ENCODE results near the gene MBD6.

The MBD6 gene

DNA sequence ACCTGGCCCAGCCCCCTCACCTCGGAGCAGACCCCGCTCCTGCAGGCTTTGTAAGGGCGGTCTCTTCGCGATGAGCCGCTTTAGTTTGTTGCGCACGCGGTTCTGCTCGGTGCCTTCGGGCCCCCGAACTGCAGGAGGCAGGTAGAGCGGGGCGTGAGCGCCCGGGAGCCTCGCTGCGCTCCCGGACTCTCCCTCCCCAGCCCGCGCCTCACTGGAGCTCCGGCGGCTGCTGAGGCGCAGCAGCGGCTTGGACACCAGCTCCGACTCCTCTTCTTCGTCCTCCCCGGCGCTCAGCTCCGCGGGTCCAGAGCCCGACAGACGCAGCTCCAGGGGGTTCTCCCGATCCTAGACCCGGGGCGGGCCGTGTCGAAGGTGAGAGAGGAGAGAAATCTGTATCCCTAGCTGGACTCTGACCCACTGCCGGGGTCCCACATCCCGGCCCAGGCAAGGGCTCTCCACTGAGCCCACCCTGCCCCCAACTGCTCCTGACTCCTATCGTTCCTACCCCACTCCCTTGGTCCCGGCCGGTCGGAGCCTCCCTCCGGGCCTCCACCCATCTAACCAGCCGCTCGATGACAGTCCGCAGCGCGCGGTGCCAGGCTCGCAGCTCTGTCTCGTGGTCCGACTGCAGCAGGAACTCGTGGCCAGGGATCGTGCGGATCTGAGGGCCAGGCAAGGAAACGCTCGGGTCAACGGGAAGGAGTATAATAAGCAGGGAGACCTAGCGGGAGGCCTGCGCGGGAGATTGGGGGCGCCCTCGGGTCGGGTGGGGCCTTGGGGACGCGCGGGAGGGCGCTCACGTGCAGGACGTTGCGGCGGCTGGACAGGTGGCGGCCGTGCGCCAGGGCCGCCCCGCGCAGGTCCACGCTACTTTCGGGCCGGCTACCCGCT lies 47.1 kb upstream of the MBD6 start:
- TF ChIP-seq, protein P1, sequence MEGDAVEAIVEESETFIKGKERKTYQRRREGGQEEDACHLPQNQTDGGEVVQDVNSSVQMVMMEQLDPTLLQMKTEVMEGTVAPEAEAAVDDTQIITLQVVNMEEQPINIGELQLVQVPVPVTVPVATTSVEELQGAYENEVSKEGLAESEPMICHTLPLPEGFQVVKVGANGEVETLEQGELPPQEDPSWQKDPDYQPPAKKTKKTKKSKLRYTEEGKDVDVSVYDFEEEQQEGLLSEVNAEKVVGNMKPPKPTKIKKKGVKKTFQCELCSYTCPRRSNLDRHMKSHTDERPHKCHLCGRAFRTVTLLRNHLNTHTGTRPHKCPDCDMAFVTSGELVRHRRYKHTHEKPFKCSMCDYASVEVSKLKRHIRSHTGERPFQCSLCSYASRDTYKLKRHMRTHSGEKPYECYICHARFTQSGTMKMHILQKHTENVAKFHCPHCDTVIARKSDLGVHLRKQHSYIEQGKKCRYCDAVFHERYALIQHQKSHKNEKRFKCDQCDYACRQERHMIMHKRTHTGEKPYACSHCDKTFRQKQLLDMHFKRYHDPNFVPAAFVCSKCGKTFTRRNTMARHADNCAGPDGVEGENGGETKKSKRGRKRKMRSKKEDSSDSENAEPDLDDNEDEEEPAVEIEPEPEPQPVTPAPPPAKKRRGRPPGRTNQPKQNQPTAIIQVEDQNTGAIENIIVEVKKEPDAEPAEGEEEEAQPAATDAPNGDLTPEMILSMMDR (IDR thresholded peaks at IDR 0.05) = no peak
- Mint-ChIP-seq H3K9me3 (no peaks in the 10 kb centered on the region), H3K27ac (no peak overlapping the region), H3K27me3 (ENCODE audit: low read depth, poor library complexity) (peaks cover 96% of the 10 kb centered on the region), H3K4me3 (peak overlapping the region; percentile 79), H3K4me1 (peaks cover 42% of the 10 kb centered on the region), H3K36me3 (ENCODE audit: low read depth) (no peaks in the 10 kb centered on the region)
- DNase-seq = peak; percentile 57

DNA sequence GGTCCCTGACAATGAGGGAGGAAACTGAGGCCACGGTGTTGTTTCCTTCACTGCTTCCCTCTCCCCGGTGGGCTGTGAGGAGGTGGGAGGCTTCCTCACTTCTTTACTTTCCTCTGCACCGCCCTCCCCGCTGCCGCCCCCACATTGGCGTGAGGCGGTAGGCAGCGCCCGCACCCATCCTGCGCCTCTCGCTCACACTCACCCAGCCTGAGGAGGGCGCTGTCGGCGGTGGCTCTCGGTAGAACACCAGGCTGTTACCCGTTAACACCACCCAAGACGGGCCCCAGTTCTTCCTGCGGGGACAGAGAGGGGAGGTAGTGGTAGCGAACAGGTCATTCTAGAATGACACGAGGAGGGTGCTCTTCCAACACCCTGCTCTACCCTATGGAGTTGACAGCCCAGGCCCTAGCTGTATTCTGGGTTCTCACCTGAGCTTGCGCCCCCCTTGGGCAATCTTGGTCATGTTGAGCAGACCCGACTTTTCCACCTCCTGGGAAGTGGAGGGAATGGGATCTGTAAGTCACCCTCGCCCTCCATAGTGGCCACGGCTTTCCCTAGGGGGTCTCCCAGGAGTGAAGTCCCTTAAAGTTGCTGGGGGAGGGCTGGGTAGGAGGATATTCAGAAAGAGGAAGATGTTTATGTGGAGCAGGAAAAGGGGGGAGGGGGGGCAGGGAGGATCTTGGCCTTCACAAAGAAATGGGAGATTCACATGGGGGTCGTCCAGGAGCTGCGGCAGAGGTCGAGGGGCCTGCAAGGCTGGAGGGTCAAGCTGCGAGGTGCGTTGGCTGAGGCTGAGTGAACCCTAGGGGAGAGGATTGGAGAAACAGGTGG lies 46.2 kb upstream of the MBD6 start:
- no peaks in the 10 kb centered on the region for H3K9me3 Mint-ChIP-seq
- no peak for DNase-seq
- H3K27me3 Mint-ChIP-seq (ENCODE audit: low read depth, poor library complexity) = peaks cover 99% of the 10 kb centered on the region
- H3K27ac Mint-ChIP-seq = no peak overlapping the region
- H3K36me3 Mint-ChIP-seq (ENCODE audit: low read depth) = no peaks in the 10 kb centered on the region
- peaks cover 43% of the 10 kb centered on the region for H3K4me1 Mint-ChIP-seq
- TF ChIP-seq, protein P1 (IDR thresholded peaks at IDR 0.05) = peak; percentile 15
- H3K4me3 Mint-ChIP-seq = peak overlapping the region; percentile 61

DNA sequence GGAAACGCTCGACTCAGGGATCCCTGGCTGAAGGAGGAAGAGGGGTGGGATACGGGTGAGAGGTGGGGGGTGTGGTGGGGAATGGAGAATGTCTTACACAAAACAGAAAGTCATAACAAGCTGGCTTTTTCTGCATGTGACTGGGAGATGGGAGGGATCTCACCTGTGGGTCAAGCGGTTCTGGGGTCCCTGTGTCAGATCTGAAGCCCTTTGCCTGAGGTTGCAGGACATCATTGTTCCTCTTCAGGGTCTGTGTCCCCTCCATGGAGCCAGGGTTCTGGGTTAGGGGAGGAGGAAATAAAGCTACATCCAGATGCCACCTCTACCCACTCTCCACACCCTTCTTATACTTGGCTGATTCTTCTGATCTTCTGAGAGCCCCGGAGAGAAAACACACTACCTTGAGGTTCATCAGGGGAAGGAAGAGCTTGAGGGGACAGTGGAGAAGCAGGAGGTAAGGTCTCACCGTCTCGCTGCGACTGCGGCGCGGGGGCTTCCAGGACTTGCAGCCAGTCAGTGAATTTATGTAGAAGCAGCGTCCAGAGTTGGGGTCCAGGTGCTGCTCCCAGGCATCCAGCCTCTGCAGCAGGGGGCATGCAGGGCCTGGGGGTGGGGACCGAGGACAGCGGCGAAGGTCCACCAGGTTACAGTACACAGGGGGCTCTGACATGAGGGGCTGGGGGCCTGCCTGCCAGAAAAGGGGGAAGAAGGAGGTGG lies 45.5 kb upstream of the MBD6 start:
- no peak overlapping the region for H3K27ac Mint-ChIP-seq
- no peak for DNase-seq

DNA sequence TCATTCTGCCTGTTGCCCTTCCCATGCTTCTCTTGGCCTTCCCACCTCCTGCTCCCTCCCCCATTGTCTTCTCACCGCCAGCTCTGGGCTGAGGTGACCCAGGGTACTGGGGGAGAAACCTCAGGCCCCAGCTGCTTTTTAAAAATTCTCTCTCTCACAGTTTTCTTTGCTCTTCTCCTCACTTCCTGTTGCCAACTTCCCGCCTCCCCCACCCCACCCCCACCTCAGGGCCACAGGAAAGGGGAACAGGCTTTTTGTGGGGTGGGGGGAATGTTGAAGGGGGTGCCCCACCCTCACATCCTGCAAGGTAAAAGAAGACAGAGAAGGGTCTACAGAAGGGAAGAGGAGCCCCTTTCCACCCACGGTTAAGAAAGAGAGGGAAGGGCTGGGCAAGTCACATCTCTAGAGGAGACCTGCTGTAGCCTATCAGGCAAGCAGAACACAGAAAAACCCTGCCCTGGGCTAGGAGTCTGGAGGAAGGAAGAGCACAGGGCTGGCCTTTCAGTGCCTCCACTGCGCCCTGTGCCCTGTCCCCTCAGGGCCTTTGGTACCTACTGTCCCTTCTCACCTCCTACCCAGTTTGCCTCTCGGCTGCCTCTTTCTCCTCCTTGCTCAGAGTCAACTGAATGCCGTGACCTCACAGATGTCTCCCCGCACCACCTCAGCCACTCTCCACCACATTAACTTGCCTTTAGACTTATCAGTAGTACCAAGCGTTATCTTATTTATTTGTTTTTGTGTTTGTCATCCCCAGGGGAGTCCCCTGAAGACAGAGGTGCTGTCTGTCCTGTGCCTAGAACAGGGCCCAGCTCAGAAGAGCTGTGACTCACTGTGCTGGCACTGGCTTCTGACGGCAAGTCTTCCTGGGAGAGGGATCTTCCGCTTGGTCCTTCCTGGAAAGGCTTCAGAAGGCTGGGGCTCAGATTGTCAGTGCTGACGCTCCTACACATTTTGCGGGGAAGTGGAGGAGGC lies 44.6 kb upstream of the MBD6 start:
- Mint-ChIP-seq H3K27ac (no peak overlapping the region), H3K27me3 (ENCODE audit: low read depth, poor library complexity) (peaks cover 99% of the 10 kb centered on the region), H3K4me3 (peak overlapping the region; percentile 28), H3K4me1 (peaks cover 46% of the 10 kb centered on the region), H3K9me3 (no peaks in the 10 kb centered on the region), H3K36me3 (ENCODE audit: low read depth) (no peaks in the 10 kb centered on the region)
- TF ChIP-seq, protein P1 (IDR thresholded peaks at IDR 0.05) = no peak
- DNase-seq = no peak

More for the DNA sequence above, 45.5 kb upstream of the MBD6 start:
- H3K36me3 Mint-ChIP-seq (ENCODE audit: low read depth) = no peaks in the 10 kb centered on the region
- peak overlapping the region; percentile 46 for H3K4me3 Mint-ChIP-seq
- peaks cover 46% of the 10 kb centered on the region for H3K4me1 Mint-ChIP-seq
- H3K27me3 Mint-ChIP-seq (ENCODE audit: low read depth, poor library complexity) = peaks cover 100% of the 10 kb centered on the region
- no peaks in the 10 kb centered on the region for H3K9me3 Mint-ChIP-seq
- TF ChIP-seq, protein P1 (IDR thresholded peaks at IDR 0.05) = no peak

DNA sequence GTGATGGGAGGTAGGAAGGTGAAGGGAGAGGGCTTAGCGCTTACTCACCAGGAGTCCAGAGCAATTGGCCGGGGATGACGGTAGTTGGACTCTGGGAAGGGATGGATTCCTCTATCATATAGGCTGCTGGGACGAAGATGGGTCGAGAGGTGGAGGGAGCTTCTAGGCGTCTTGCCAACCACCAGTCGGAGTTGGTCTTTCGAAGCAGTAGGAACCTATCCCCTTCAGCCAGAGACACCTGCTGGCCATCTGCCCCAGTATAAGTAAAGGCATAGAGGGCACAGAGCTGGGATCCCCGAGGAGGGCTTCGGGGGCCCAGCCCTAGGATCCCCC lies 43.6 kb upstream of the MBD6 start:
- no peaks in the 10 kb centered on the region for H3K36me3 Mint-ChIP-seq (ENCODE audit: low read depth)
- no peak overlapping the region for H3K27ac Mint-ChIP-seq
- H3K9me3 Mint-ChIP-seq = no peaks in the 10 kb centered on the region
- DNase-seq = no peak
- no peak overlapping the region for H3K4me3 Mint-ChIP-seq
- H3K4me1 Mint-ChIP-seq = peaks cover 46% of the 10 kb centered on the region
- H3K27me3 Mint-ChIP-seq (ENCODE audit: low read depth, poor library complexity) = peaks cover 96% of the 10 kb centered on the region
- TF ChIP-seq, protein P1 (IDR thresholded peaks at IDR 0.05) = no peak

Data from nephron progenitor cell (in vitro differentiated cells).